Activated naive CD4-positive, alpha-beta T cell treated with anti-CD3 and anti-CD28 coated beads, Interleukin-2, amount 10 ng/mL, durations not matched to agents 7 days and 5 days (primary cell): ENCODE results near the gene ZSWIM1.
"Not testable (repeated sequence)": the region's sequence is repeated elsewhere in the genome, so short reads cannot be mapped to it uniquely, and the experiment has no call there.

Experiments
- CTCF ChIA-PET: fragments of 350-600 bp; sonication (Branson Sonifier 250); formaldehyde crosslinking; loops from one replicate; lab custom pipeline; 2021; ENCODE audit warnings: antibody characterized with exemption; lab: Charles Lee
- DNase-seq: peaks from one replicate; pipeline ENCODE4 v3.0.0-alpha.2; 2020
- H3K27ac Mint-ChIP-seq: one replicate; pipeline ENCODE4 v1.8.0; 2021; ENCODE audit warnings: mild to moderate bottlenecking, moderate library complexity, mixed read lengths
- H3K27me3 Mint-ChIP-seq: one replicate; pipeline ENCODE4 v1.8.0; 2021; ENCODE audit warnings: mild to moderate bottlenecking, mixed read lengths
- H3K36me3 Mint-ChIP-seq: one replicate; pipeline ENCODE4 v1.8.0; 2021; ENCODE audit warnings: mixed read lengths
- H3K4me1 Mint-ChIP-seq: one replicate; pipeline ENCODE4 v1.8.0; 2021; ENCODE audit warnings: mixed read lengths
- H3K4me3 Mint-ChIP-seq: one replicate; pipeline ENCODE4 v1.8.0; 2021; ENCODE audit warnings: mild to moderate bottlenecking, moderate library complexity, mixed read lengths
- H3K9me3 Mint-ChIP-seq: one replicate; pipeline ENCODE4 v1.8.0; 2021; ENCODE audit warnings: mixed read lengths

Gene ZSWIM1

DNA sequence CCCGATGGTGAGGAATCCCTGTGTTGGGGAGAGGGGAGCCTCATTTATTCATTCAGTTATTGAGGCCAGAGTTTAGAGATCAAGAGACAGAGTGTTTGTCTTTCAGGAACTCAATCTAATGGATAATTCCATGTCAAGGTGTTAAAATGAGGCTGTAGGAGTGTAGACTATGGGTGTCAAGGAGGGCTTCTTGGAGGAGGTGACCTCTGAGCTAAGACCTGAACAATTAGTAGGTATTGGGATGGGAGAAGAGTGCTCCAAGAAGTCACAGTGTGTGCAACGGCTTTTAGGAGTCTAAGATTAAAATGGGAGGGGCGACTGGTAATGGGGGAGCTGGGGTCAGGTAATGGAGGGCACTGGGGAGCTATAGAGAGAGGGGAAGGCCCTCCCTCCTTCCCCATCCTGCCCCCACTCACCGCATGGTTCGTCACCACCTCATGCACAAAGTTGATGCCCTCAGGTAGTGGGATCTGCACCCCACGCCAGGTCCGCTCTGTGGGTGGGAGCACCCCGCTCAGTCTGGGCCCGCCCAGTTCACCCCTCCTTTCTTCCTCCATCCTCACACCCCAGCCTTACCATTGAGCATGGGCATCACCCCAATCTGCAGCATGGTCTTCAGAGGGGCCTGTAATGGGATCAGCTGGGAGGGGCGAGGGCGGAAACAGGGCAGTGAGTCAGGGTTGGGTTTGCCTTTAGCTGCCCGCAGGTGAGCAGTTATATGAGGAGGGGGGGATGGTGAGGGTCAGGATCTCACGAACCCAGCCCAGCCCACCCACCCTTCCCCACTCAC lies 18.2 kb downstream of the ZSWIM1 start:
- no peaks in the 10 kb centered on the region for H3K4me1 Mint-ChIP-seq
- no peaks in the 10 kb centered on the region for H3K9me3 Mint-ChIP-seq
- CTCF ChIA-PET = interaction anchor here (1.6 kb wide), 1 partner anchor 71 kb away, joined by 4 read pairs; no protein-coding TSS in a partner anchor
- no peak overlapping the region for H3K27ac Mint-ChIP-seq
- H3K27me3 Mint-ChIP-seq = no peaks in the 10 kb centered on the region
- H3K4me3 Mint-ChIP-seq = no peak overlapping the region
- no peak for DNase-seq
- peaks cover 7% of the 10 kb centered on the region for H3K36me3 Mint-ChIP-seq

DNA sequence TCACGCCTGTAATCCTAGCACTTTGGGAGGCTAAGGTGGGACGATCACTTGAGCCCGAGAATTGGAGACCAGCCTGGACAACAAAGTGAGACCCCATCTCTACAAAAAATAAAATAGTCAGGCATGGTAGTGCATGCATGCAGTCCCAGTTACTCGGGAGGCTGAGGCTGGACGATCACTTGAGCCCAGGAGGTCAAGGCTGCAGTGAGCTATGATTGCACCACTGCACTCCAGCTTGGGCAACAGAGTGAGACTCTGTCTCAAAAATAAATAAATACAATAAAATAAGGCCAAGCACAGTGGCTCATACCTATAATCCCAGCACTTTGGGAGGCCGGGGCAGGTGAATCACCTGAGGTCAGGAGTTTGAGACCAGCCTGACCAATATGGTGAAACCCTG lies 20.3 kb downstream of the ZSWIM1 start:
- CTCF ChIA-PET, H3K4me1 Mint-ChIP-seq, H3K9me3 Mint-ChIP-seq, DNase-seq, H3K36me3 Mint-ChIP-seq, H3K27me3 Mint-ChIP-seq, H3K27ac Mint-ChIP-seq, H3K4me3 Mint-ChIP-seq: not testable (repeated sequence)

DNA sequence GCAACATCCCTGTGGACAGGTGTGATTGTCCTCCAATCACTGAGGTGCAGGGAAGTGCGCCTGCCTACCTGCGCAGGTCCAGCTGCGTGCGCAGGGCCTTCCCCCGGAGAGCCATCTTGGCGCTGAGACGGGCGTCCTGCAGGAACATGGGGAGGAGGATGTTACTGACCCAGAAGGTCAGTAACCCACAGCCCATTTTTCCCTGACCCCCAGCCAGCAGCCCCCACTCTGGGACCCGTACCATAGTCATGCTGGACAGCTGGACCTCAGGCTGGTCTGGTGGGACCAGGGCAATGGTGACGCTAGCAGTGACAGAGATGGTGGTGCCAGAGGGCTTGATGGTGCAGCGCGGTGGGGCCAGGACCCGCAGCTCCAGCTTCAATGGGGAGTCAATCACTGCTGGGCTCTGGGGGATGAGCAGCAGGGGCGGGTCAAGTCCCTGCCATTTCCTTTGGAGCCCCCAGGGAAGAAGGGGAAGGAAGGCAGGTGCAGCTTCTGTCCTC lies 21.2 kb downstream of the ZSWIM1 start:
- H3K9me3 Mint-ChIP-seq = no peaks in the 10 kb centered on the region
- no peak overlapping the region for H3K4me3 Mint-ChIP-seq
- peaks cover 6% of the 10 kb centered on the region for H3K27me3 Mint-ChIP-seq
- DNase-seq = no peak
- peak overlapping the region; percentile 14 for H3K27ac Mint-ChIP-seq
- peaks cover 3% of the 10 kb centered on the region for H3K36me3 Mint-ChIP-seq
- no peaks in the 10 kb centered on the region for H3K4me1 Mint-ChIP-seq
- CTCF ChIA-PET = no interaction called here

DNA sequence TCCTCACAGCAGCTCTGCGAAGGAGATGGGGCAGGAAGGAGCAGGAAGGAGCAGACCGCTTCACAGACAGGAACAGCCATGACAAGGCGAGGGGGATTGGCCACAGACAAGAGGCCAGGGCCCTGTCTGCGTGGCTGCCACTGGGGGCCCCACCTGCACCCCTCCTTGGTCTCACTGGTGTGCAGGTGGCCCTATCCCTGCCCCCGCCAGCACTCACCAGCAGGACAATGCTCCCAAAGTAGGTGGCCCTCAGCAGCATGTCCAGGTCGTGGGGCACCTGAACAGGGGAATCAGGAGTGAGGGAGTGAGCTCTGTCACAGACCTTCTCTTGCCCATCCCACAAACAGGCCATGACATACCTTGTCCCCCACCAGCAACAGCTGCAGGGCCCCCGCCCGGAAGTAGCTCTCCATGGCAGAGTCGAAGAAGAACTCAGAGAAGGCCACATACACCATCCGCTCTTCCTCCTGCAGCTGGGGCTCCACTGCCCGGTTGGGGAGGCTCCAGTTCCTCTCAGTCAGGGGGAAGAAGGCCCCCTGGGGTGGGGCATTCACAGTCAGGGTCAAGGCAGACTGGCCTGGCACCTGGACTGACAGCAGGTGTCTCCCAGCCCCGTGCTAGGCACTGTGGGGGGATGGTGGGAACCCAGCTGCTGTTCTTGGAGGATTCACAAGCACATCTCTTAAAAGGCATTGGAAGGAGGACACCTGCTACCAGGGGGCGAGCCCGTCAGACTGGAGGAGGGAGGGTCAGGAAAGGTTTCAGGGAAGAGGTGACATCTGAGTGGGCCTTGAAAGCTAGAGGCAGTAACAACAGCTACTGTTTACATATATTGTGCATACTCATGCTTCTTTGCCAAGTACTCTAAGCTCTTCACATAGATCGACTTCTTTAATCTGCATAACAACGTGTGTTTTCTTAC lies 23.8 kb downstream of the ZSWIM1 start:
- Mint-ChIP-seq H3K27me3 (peaks cover 6% of the 10 kb centered on the region), H3K9me3 (no peaks in the 10 kb centered on the region), H3K4me1 (no peaks in the 10 kb centered on the region), H3K36me3 (no peaks in the 10 kb centered on the region), H3K27ac (no peak overlapping the region), H3K4me3 (no peak overlapping the region)
- DNase-seq = no peak
- CTCF ChIA-PET = interaction anchor here (1.4 to 1.6 kb wide), 2 partner anchors 14 to 23 kb away, joined by 3 read pairs; partner anchors contain the start of genes NEURL2 and ZSWIM1

DNA sequence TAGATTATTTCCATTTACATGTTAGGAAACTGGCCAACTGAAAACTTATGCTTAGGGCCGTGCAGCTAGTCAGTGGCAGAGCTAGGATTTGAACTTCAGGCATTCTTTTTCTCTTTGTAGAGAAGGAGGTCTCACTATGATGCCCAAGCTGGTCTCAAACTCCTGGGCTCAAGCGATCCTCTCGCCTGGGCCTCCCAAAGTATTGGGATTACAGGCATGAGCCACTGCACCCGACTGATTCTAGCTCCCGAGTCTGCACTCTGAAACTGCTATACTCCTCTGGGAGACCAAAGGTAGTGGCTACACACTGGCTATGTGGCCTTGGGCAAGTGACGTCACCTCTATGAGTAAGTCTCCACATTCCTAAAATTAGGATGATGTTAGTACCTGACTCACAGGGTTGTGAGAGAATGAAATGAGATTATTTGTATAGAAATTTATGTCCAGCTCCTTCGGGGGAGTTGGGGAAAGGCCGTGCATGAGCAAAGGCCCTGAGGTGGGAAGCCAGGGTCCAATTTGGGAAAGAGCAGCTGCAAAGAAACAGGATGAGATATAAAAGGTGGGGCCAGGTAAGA lies 24.6 kb downstream of the ZSWIM1 start:
- Mint-ChIP-seq H3K27ac (no peak overlapping the region), H3K36me3 (no peaks in the 10 kb centered on the region), H3K9me3 (no peaks in the 10 kb centered on the region), H3K27me3 (peaks cover 8% of the 10 kb centered on the region), H3K4me3 (no peak overlapping the region), H3K4me1 (peaks cover 2% of the 10 kb centered on the region)
- CTCF ChIA-PET = interaction anchor here (0.5 to 1.6 kb wide), 3 partner anchors 15 to 445 kb away, joined by 3 read pairs; partner anchors contain the start of genes NEURL2 and ZSWIM1
- DNase-seq = no peak

DNA sequence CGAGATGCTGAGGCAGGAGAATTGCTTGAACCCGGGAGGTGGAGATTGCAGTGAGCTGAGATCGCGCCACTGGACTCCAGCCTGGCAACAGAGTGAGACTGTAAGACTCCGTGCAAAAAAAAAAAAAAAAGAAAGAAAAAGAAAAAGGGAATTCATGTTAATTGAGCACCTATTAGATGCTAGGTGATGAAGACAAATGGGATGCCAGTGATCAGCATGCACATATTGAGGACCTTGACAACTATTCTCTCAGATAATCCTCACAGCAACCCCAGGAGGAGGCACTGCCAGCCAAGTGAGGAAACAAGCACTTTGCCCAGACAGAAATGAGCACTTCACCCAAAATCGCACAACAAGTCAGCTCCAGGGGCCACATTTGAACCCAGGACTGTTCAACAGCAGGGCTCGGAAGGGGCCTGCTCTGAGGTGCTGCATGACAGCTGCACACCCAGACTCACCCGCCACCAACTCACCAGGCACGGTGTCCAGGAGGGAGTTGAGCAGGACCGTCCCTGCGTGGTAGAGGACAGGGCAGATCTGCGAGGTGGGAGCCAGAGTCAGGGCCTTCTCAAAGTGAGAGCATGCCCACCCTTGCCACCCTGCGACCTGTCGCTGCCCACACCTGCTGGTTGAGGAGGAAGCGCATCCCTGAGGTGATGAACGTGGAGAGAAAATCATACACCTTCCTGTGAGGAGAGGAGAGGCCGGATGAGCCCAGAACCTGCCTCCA lies 26.4 kb downstream of the ZSWIM1 start:
- H3K36me3 Mint-ChIP-seq = no peaks in the 10 kb centered on the region
- H3K9me3 Mint-ChIP-seq = no peaks in the 10 kb centered on the region
- CTCF ChIA-PET = no interaction called here
- H3K4me1 Mint-ChIP-seq = peaks cover 16% of the 10 kb centered on the region
- H3K27ac Mint-ChIP-seq = no peak overlapping the region
- DNase-seq = no peak
- peaks cover 26% of the 10 kb centered on the region for H3K27me3 Mint-ChIP-seq
- H3K4me3 Mint-ChIP-seq = no peak overlapping the region

DNA sequence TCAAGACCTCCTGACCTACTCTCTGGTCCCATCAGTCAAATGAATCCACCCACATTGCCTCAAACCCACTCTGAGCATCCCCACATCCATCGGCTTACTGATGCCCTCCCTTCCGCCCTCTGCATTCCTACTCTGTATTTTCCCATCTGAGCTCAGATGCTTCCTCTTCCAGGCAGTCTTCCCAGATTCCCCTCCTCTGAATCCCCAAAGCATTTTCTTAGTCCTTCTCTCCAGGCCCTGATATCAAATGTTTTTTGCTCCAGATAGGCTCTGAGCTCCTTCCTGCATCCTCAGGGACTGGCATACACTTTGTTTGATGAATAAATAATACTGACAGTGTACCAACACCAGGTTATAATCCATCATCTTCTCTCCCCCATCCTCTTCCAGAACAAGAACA lies 27.1 kb downstream of the ZSWIM1 start:
- CTCF ChIA-PET = no interaction called here
- Mint-ChIP-seq H3K36me3 (no peaks in the 10 kb centered on the region), H3K4me3 (no peak overlapping the region), H3K4me1 (peaks cover 19% of the 10 kb centered on the region), H3K27ac (no peak overlapping the region), H3K27me3 (peaks cover 33% of the 10 kb centered on the region), H3K9me3 (no peaks in the 10 kb centered on the region)
- no peak for DNase-seq

DNA sequence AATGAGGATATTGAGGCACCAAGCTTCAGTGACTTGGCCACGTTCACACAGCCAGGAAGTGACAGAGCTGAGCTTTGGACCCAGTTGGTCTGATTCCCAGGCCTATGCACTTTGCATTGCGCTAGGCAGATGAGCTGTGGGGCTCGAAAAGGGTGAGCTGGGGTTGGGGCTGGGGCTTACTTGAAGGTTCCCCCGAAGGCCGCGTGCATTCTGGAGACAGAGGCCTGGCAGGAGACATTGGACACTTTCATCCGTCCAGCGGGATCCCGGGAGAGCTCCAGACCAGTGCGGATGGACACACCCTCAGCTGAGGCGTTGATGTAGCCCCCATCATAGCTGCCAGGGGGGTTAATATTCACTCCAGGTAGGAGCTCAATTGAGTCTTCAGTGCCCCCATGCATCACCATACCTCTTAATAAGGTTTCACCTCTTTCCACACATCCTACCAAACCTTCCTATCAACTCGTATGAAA lies 28.3 kb downstream of the ZSWIM1 start:
- Mint-ChIP-seq H3K36me3 (no peaks in the 10 kb centered on the region), H3K9me3 (no peaks in the 10 kb centered on the region), H3K4me3 (no peak overlapping the region), H3K27ac (no peak overlapping the region), H3K27me3 (peaks cover 41% of the 10 kb centered on the region), H3K4me1 (peaks cover 20% of the 10 kb centered on the region)
- CTCF ChIA-PET = interaction anchor here (1.0 to 1.5 kb wide), 2 partner anchors 19 to 60 kb away, joined by 3 to 5 read pairs; partner anchors contain the start of genes CTSA and NEURL2
- no peak for DNase-seq

DNA sequence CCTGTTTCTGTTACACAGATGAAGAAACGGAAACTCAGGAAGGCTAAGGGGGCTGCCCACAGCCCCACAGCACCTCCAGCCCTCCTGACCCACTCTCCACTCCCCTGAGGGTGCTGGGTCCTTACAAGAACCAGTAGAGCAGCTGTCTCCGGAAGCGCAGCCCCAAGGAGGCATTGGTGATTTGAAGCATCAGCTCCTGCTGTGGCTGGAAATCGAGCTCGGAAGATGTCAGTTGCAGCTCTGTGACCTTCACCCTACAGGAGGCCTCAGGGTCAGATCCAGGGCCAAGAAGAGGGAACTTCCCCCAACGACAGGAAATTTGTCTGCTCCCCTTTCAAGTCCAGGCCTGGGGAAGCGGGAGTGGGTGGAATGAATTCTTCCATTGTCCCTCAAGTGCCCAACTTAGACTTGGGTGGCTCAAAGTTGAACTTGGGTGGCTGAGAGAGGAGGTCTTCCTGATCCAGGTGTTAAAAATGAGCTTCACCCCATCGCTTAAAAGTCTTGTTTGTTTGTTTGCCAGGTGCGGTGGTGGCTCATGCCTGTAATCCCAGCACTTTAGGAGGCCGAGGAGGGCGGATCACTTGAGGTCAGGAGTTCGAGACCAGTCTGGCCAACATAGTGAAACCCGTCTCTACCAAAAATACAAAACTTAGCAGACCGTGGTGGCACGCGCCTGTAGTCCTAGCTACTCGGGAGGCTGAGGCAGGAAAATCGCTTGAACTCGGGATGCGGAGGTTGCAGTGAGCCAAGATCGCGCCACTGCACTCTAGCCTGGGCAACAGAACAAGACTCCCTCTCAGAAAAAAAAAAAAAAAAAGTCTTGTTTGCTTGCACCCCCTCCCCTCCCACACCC lies 29.0 kb downstream of the ZSWIM1 start:
- Mint-ChIP-seq H3K27ac (peak overlapping the region; percentile 34), H3K36me3 (no peaks in the 10 kb centered on the region), H3K27me3 (peaks cover 42% of the 10 kb centered on the region), H3K4me1 (peaks cover 20% of the 10 kb centered on the region), H3K4me3 (peak overlapping the region; percentile 40), H3K9me3 (no peaks in the 10 kb centered on the region)
- no peak for DNase-seq
- CTCF ChIA-PET = interaction anchor here (1.0 to 1.5 kb wide), 2 partner anchors 19 to 60 kb away, joined by 3 to 5 read pairs; partner anchors contain the start of genes CTSA and NEURL2

DNA sequence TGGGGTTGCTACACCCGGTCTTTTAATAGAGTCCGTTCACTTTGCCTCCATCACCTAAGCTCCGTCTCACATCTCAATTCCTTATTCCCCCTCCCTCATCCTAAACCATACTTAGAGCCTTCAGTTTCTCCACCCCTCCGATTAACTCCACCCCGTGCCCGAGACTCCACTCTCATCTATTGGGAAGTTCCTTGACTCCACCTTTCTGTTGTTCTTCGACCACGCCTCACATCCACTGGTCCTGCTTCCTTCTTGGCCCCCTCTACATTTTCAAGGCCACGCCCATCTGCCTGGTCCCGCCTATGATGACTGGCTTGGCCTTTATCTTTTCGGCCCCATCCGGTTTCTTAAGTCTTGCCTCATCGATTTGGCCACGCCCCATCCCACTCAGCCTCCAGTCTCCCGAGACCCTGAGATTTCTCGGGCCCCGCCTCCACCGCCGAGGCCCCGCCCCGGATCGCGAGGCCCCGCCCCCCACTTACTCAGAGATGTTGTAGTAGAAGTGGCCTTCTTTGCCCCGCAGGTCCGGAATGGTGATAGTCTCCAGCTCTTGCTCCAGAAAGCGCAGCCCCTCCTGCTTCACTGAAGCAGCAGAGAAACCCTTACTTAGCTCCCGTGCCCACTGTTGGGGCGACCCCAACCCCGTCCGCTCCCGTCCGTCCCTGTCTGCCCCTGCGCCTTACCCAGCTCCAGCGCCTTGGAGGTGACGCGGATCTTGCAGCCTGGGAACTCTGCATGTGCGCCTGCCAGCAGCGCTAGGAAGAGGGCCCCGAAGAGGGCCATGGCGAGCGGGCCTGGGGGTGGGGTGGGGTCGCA lies 29.9 kb downstream of the ZSWIM1 start:
- H3K27ac Mint-ChIP-seq = peak overlapping the region; percentile 34
- no peaks in the 10 kb centered on the region for H3K36me3 Mint-ChIP-seq
- CTCF ChIA-PET = interaction anchor here (1.5 kb wide), 1 partner anchor 59 kb away, joined by 5 read pairs; no protein-coding TSS in a partner anchor
- no peaks in the 10 kb centered on the region for H3K9me3 Mint-ChIP-seq
- H3K4me1 Mint-ChIP-seq = peaks cover 20% of the 10 kb centered on the region
- peaks cover 49% of the 10 kb centered on the region for H3K27me3 Mint-ChIP-seq
- peak overlapping the region; percentile 40 for H3K4me3 Mint-ChIP-seq
- peak; percentile 91 for DNase-seq

DNA sequence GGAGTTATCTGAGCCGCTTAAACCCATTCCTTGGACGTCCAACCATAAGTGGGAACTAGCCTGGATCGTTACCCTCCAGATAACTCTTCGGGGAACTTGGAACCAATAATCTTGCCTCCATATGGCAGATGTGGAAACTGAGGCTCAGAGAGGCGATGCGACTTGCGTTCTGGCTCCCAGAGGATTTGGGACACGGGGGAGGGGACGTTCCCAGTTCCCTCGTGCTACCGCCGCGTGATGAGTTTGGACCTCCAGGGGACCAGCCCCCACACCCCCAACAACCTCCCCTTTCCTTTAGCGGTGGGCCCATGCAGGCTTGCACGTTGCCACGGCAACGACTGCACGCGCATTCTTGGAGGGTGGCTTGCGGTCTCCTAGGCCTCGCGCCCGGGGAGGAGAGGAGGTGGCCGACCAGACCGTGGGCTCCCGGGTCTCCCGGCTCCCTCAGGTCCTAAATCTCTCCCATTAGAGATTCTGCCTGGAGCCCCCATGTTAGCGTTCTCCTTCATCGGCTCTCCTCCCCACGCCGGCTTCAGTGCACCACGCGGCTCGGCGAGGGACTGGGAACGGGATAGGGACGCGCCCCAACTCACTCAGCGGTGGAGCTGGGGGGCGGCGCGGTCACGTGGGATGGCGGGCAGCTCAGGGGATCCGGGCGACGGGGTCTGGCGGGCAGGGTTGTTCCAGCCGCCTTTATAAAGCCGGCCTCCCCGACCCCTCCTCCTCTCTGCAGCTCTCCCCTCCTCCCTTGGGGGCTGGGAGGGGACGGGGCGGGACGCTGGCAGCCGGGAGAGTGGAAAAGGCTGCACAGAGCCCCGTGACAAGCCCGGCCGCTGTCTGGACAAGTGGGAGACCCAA lies 30.7 kb downstream of the ZSWIM1 start, which contains the start of gene PLTP:
Gene PLTP, minus strand, starts transcription at position 670 of the 858 bp plus-strand sequence. CDS start 703 bp downstream, outside the sequence.
- peaks cover 20% of the 10 kb centered on the region for H3K4me1 Mint-ChIP-seq
- H3K27me3 Mint-ChIP-seq = peaks cover 57% of the 10 kb centered on the region
- peak within 1 kb of the TSS; percentile 40 for H3K4me3 Mint-ChIP-seq
- peak within 1 kb of the TSS; percentile 15 for H3K27ac Mint-ChIP-seq
- CTCF ChIA-PET = no interaction called here
- H3K9me3 Mint-ChIP-seq = no peaks in the 10 kb centered on the region
- H3K36me3 Mint-ChIP-seq = no peaks in the 10 kb centered on the region
- DNase-seq = peak; percentile 54
